RKO (cell line): ENCODE data around the gene BCKDHA.
"Not testable (repeated sequence)": the region's sequence is repeated elsewhere in the genome, so short reads cannot be mapped to it uniquely, and the experiment has no call there.

Experiments
- DNase-seq: peaks from one replicate; pipeline ENCODE4 v3.0.0-alpha.2; 2016; ENCODE audit warnings: low spot score

Gene BCKDHA

DNA sequence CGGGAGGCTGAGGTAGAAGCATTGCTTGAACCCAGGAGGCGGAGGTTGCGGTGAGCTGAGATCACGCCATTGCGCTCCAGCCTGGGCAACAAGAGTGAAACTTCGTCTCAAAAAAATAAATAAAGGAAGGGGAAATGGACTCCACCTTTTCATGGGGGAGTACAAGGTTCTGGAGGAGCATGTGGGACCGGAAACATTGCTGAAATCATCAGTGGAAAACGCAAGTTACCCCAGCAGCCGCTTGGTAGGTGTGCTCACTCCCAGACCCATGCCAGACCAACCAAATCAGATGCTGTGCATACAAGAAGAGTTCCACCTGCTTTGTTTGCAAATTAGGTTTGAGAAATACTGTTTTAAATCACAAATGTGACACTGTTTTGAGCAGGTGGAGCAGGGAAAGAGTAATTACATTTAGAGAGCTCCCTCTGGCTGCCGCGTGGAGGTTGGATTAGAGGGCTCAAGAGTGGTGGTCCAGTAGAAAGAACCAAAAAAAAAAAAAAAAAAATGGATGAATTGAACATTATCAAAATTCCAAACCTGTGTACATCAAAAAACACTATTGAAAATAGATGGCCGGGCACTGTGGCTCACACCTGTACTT is 50.2 kb downstream of the BCKDHA start:
- DNase-seq = no peak

DNA sequence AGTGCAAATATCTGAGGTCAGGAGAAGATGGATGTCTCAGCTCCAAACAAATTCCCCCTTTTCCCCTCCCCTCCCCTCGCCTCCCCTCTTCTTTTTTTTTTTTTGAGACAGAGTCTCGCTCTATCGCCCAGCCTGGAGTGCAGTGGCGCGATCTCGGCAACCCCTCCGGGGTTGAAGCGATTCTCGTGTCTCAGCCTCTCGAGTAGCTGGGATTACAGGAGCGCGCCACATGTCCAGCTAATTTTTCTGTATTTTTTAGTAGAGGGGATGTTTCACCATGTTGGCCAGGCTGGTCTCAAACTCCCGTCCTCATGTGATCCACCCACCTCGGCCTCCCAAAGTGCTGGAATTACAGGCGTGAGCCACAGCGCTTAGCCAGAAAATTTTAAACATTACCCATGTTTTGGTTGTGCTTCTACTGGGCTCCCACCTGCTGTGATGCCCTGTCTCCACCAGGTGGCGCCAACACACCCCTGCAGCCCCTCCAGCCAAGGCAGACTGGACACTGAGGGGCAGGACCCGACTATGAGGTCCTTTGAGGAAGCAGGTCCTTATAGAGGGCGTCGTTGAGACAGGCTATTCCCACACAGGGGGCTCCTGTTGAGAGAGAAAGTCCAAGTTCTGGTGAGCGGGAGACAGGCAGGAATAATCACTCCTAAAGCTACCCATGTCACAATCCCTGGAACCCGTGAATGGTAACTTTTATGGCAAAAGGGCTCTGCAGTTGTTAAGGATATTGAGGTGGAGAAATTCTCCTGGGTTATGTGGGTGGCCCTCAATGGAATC is 51.7 kb downstream of the BCKDHA start:
- peak; percentile 57 for DNase-seq

DNA sequence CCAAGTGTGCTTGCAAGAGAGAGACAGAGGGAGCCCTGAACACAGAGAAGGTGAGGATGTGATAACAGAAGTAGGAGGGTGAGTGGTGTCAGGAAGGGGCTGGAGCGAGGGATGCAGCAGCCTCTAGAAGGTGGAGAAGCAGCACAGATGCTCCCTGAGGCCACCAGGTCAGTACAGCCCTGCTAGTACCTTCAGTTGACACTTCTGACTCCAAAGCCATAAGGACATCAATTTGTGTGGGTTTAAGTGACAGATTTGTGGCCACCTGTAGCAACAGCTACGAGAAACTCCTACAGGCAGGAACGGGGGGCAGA is 52.2 kb downstream of the BCKDHA start:
- DNase-seq = no peak

DNA sequence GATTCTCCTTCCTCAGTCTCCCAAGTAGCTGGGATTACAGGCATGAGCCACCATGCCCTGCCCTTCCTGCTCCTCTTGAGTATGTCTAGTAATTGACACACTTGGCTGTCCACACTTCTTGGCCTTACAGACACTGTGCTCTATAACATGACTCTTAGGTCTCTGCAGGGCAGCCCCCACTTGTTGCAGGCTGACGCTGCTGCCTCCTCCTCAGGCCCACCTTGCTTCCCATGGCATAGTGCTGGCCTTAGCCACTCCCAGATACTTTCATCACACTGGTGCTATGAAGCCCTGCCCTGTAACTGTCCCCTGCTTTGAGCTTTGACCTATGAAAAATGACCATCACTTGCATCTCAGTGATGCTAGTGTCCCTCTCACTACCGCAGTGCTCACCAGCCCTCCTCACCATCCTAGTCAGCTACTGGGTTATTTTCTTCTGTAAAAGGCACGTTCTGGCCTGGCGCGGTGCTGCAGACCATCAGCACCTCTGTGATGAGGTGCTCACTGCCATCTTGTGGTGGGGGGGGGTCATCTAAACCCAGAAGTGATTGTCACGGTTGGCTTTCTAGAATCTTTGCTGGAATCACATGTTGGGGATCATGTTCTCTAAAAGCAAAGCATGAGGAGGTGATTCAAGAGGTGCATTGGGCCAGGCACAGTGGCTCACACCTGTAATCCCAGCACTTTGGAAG is 55.1 kb downstream of the BCKDHA start:
- DNase-seq = no peak

DNA sequence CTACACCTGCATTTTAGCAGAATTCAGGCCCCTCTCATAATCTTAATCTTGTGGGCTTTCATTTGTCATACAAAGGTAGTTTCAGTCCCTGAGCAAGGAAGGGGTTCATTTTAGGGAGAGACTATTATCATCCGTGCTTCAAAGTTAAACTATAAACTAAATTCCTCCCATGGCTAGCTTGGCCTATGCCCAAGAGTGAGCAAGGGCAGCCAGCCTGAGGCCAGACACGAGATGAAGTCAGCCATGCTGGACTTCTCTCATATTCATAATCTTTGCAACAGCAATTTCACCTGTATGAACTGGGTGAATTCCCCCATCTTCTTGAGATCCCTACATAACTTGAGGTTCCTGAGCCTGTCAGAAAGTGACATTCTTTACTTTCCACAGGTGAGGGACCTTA is 58.3 kb downstream of the BCKDHA start:
- DNase-seq = no peak

DNA sequence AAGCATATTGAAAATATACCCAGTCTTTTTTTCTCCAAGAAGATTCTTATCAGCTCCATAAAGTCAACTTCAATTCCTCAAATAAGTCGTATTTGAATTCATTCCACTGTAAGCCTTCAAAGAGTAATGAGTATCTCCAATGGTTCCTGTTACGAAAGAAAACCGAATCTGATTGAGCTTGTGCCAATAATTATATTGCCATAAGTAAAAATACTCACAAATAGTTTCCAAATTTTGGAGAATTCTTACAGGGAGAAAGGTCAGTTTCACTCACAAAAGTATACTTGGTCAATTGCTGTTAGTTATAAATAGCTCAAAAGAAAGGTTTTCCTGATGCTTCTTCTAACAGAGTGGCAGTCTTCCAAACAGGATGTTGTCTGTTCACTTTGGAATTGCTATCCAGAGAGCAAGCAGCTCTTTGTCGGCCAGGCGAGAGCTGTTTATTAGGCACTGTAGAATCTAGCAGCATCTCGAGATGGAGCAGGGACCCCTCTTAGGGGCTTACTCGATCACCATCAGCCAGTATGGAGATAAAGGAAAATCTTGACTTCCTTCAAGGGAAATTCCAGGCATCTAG is 58.8 kb downstream of the BCKDHA start:
- DNase-seq = no peak

DNA sequence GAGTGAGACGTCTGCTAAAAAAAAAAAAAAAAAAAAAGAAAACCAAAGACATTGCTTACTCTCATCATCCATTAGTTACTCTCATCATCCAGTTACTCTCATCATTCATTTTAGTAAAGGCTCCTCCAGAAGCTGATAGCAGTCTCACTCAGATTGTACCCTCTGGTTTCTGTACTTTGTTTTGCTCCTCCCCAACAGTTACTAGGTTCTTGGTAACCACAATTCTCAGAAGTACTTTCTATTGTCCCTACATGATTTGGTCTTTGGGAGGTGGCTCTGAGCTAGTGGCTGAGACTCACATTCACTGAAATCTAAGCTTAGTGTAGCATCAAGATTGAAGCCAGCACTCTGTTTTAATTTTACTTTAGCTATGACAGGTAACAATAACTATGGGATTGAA is 59.6 kb downstream of the BCKDHA start:
- no peak for DNase-seq

DNA sequence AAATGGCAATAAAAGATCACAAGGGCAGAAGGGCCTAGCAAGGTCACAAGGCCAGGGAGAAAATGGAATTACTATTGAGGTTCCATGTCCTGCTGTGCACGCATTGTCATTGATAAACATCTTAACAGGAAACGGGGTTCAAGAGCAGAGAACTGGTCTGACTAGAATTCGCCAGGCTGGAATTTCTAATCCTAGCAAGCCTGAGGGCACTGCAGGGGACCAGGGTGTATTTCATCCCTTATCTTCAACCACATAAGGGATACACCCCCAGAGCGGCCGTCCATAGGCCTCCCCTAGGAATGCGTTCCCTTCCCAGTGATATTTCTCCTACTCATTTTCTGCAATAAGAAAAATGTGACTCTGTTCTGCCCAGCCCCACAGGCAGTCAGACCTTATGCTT is 64.9 kb downstream of the BCKDHA start:
- no peak for DNase-seq

DNA sequence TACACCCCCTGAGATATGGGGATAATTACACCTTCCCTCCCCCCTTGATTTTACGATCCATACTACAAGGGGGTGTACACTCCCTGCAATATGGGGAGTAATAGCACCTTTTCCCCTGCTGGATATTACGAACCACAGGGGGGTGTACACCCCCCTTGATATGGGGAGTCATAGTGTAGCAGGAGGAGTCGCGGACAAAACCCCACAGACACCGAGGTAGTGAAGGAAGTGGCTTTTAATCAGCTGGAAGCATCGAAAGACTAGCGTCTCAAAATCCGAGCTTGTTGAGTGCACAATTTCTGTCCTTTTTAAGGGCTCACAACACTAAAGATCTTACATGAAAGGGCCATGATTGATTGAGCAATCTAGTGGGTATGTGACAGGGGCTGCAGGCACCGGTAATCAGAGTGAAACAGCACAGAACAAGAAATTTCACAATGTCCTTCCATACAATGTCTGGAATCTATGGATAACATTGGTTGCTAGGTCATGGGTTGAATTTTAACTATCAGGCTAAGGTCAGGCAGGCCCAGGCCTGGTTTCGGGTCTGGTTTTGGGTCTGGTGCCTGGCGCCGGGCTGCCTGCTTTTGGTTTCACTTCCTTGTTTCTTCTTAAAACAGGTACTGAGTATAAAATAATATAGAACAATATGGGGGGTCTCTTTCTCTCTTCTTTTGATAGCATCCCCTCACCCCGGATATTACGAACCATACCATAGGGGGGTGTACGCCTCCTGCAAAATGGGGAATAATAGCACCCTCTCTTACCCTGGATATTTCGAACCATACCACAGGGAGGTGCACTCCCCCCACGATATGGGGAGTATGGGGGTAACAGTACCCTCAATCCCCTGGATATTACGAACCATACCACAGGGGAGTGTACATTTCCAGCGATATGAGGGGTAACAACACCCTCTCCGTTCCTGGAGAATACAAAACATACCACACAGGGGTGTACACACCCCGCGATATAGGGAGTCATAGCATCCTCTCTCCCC is 65.9 kb downstream of the BCKDHA start:
- not testable (repeated sequence) for DNase-seq
